Measurements from ENCODE around the gene CAVIN4. TPM values are rescaled to one million over a fixed set of nuclear protein-coding genes. Genes with fewer than 3 reads are reported as not detected.

Gene CAVIN4
- total and polyA plus RNA-seq, 9 of the 15 experiments (the other 6 are each of a cell fraction or from before 2014, with no cell fraction given) = 0.06 to 0.29 (median 0.18) TPM

DNA sequence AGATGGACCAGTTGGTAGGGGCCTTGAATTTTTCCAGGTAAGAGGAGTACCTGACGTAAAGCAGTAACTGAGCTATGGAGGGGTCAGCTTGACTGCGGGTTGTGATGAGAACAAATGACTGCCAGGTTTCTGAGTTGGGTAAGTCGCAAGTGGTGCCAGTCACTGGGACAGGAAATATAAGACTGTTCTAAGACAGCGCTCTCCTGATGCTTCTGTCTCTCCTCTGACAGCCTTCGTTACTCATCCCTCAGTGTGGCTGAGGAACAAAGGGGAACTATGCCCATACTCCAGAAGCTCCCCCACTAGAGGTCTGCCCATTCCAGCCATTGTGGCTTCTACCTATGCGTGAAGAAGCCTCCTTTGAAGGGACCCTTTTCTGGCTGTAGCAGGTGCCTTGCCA is 13.3 kb downstream of the CAVIN4 start (continued):
- TF ChIP-seq, protein P1, sequence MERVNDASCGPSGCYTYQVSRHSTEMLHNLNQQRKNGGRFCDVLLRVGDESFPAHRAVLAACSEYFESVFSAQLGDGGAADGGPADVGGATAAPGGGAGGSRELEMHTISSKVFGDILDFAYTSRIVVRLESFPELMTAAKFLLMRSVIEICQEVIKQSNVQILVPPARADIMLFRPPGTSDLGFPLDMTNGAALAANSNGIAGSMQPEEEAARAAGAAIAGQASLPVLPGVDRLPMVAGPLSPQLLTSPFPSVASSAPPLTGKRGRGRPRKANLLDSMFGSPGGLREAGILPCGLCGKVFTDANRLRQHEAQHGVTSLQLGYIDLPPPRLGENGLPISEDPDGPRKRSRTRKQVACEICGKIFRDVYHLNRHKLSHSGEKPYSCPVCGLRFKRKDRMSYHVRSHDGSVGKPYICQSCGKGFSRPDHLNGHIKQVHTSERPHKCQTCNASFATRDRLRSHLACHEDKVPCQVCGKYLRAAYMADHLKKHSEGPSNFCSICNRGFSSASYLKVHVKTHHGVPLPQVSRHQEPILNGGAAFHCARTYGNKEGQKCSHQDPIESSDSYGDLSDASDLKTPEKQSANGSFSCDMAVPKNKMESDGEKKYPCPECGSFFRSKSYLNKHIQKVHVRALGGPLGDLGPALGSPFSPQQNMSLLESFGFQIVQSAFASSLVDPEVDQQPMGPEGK (CRISPR knock-in tag; IDR thresholded peaks at IDR 0.05; ENCODE audit: borderline replicate concordance) = no peak
- no peak for TF ChIP-seq FUS (optimal IDR thresholded peaks at IDR 0.05; ENCODE audit: low read depth, low read length)
- no peak for TF ChIP-seq TEAD4 (IDR thresholded peaks at IDR 0.05; ENCODE audit: low read length)
- TF ChIP-seq TEAD4 (CRISPR knock-in tag; IDR thresholded peaks at IDR 0.05; ENCODE audit: borderline replicate concordance) = no peak

DNA sequence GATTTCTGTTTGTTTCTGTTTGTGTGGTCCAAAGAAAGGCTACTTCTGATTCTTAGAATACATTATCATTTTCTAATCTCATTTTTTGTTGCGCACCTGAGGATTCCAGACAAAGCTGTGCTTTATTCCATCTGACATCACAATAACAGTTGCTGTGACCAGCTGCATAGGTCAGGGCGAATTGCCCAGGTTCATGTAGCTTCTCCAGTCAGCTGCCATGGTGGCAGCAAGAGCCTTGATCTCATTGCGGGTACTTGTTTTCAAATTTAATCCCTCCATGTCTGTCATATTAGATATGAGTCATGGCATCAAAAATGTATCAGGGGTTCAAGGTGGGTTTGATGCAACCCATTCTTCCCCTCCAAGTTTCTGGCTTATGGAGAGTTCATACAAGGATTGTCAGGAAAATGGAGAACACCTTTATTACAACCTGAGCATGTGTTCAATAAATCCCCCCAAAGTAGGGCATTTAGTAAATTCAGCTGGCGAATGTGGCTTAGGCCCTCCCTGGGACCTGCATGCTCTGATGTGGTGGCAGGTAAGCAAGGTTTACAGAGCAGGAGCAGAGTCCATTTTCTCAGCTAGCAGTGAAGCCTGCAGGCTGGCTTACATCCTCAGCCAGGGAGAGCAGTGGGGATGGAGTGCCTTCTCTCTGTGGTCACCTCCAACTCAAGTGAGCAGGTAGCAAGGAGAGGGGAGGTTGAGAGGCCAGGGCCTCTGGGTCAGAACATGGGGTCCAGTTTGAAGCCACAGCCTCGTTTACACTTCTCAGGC is 13.9 kb downstream of the CAVIN4 start:
- WGBS (ENCODE audit: insufficient coverage, low coverage, missing lambda C conversion rate) = 3% methylated on average over 5 of the region's 5 CpGs
- no peak for ATAC-seq
- no peaks in the 10 kb centered on the region for H3K4me1 ChIP-seq (replicated peaks in 1 of 2; ENCODE audit: control insufficient read depth in 2 of 2, insufficient read depth in 2 of 2, low read length in 2 of 2)
- no TSS peak for BruUV-seq (replicated peaks)
- no peak overlapping the region for H3K27ac ChIP-seq (ENCODE audit: extremely low read depth, low read depth, low read length)
- no peaks in the 10 kb centered on the region for H4K20me1 ChIP-seq (replicated peaks; ENCODE audit: control insufficient read depth, insufficient read depth, low read length)
- no peak for DNase-seq (ENCODE audit: extremely low read depth in 1 of 4, low spot score in 3 of 4)
- CTCF ChIA-PET (ENCODE audit: low intra/inter-chr PET ratio) = no interaction called here
- H3K9ac ChIP-seq (ENCODE audit: insufficient read depth in 1 of 2, low read depth in 2 of 2, low read length in 2 of 2) = no peak overlapping the region
- intact Hi-C loops (cut with micrococcal nuclease) (loop anchor here (10.0 kb wide), 2 partner anchors 307 to 1327 kb away; no protein-coding TSS in a partner anchor), in situ Hi-C loops (cut with MboI) (loop anchor here (25.0 kb wide), 2 partner anchors 255 to 555 kb away; no protein-coding TSS in a partner anchor)
- FAIRE-seq = no peak
- H3K4me3 ChIP-seq = no peak overlapping the region
- no peak overlapping the region for H2AFZ ChIP-seq (ENCODE audit: low read depth, low read length)
- H3K79me2 ChIP-seq (ENCODE audit: control insufficient read depth, insufficient read depth, low read length) = no peaks in the 10 kb centered on the region
- TF ChIP-seq KDM5B (IDR thresholded peaks at IDR 0.05; ENCODE audit: insufficient replicate concordance, low read depth, low read length) (no peak), FOXA1 (IDR thresholded peaks at IDR 0.05; ENCODE audit: borderline replicate concordance) (no peak)
- H3K36me3 ChIP-seq (ENCODE audit: control insufficient read depth, insufficient read depth, low read length) = no peaks in the 10 kb centered on the region
- no peaks in the 10 kb centered on the region for H3K9me3 ChIP-seq (replicated peaks; ENCODE audit: control insufficient read depth, insufficient read depth, low read depth, low read length)
- POLR2A ChIA-PET = no interaction called here
- H3K4me2 ChIP-seq (ENCODE audit: insufficient read depth, low read length) = no peak overlapping the region
- H3K9me1 ChIP-seq (ENCODE audit: control insufficient read depth, insufficient read depth, low read length) = no peaks in the 10 kb centered on the region
- peaks cover 0 to 15% of the 10 kb centered on the region in 2 experiments; a peak in 2 of 5 replicates for H3K27me3 ChIP-seq (ENCODE audit: control insufficient read depth in 2 of 2, insufficient read depth in 2 of 2, low read length in 2 of 2)
